HepG2 (cell line): ENCODE measurements around the gene ZC3H18. TPM values are rescaled to one million over a fixed set of nuclear protein-coding genes. Genes with fewer than 3 reads are reported as not detected.
A peak's percentile ranks its signal among the peaks of the same experiment; 100 is the strongest.

Experiments used
- ATAC-seq: fragments of 200-7000 bp; cut with Tn5 transposase; 3 replicates; pipeline ENCODE4 v1.9.1; 2020; ENCODE audit warnings: mild to moderate bottlenecking, moderate library complexity
- BruUV-seq: library from RNA; stranded (reverse); fragments of 400-500 nt; replicated peaks from 2 replicates; lab custom pipeline; 2021; lab: Mats Ljungman, UMichigan
- CTCF ChIA-PET: fragments of 300-600 bp; formaldehyde crosslinking; extraction: SDS; loops from one replicate; lab custom pipeline; 2021; ENCODE audit warnings: low total read pairs, inconsistent platforms, low intra/inter-chr PET ratio; lab: Yijun Ruan, JAX
- POLR2A ChIA-PET: fragments of 350-600 bp; sonication (Branson Sonifier 250); formaldehyde crosslinking; loops from one replicate; lab custom pipeline; 2020; ENCODE audit warnings: antibody characterized with exemption, inconsistent platforms; lab: Yijun Ruan, JAX
- DNase-seq: peaks from one replicate; pipeline ENCODE4 v3.0.0-alpha.2; 2015; ENCODE audit warnings: low spot score
- FAIRE-seq: peaks from 3 replicates; lab custom pipeline; 2011; peaks lifted over from hg19 to GRCh38; lab: Jason Lieb, UNC
- H2AFZ ChIP-seq: one replicate; pipeline ENCODE4 v1.6.1; 2011; ENCODE audit warnings: low read length, inconsistent platforms
- H3K27ac ChIP-seq: fragments of 300-600 bp; 3 replicates; pipeline ENCODE4 v1.8.0; 2011; ENCODE audit warnings: mixed run types, mild to moderate bottlenecking, mixed read lengths, low read length, inconsistent platforms; ENCODE audit not compliant: insufficient read depth; ENCODE audit errors: extremely low read length
- H3K27me3 ChIP-seq, 2 experiments: fragments of 200-600 bp in 1 of 2; 2 replicates in 1 of 2; 3 replicates in 1 of 2; pipeline versions ENCODE4 v1.6.0 to v1.8.0; 2011; ENCODE audit warnings: low read length in 2 of 2, mild to moderate bottlenecking in 2 of 2, moderate library complexity in 2 of 2, inconsistent platforms in 1 of 2; ENCODE audit not compliant: insufficient read depth in 2 of 2, control insufficient read depth in 1 of 2
- H3K36me3 ChIP-seq, 2 experiments: fragments of 200-600 bp in 1 of 2; replicated peaks in 1 of 2; 2 replicates in 1 of 2; 3 replicates in 1 of 2; pipeline versions ENCODE4 v1.5.1 to v1.8.0; 2011; ENCODE audit warnings: low read length in 2 of 2, inconsistent platforms in 1 of 2; ENCODE audit not compliant: insufficient read depth in 2 of 2, control insufficient read depth in 1 of 2
- H3K4me1 ChIP-seq: 2 replicates; pipeline ENCODE4 v1.5.1; 2012; ENCODE audit warnings: low read length, inconsistent platforms; ENCODE audit not compliant: insufficient read depth
- H3K4me2 ChIP-seq: 2 replicates; pipeline ENCODE4 v1.6.0; 2011; ENCODE audit warnings: low read depth, low read length, inconsistent platforms
- H3K4me3 ChIP-seq, 3 experiments: fragments of 200-600 bp in 1 of 3; sonication (generic), shearing (Covaris generic) in 1 of 3; replicated peaks in 1 of 3; 2 replicates each; pipeline ENCODE4 v1.5.1; 2011 to 2016; ENCODE audit warnings: low read length in 3 of 3, inconsistent platforms in 2 of 3, low read depth in 2 of 3, mild to moderate bottlenecking in 2 of 3, control low read depth in 1 of 3, mixed read lengths in 1 of 3; ENCODE audit not compliant: insufficient read depth in 1 of 3
- H3K79me2 ChIP-seq: one replicate; pipeline ENCODE4 v1.6.1; 2011; ENCODE audit warnings: low read length, inconsistent platforms; ENCODE audit not compliant: insufficient read depth
- H3K9ac ChIP-seq: 2 replicates; pipeline ENCODE4 v1.6.0; 2011; ENCODE audit warnings: mild to moderate bottlenecking, low read depth, low read length, inconsistent platforms; ENCODE audit not compliant: insufficient read depth
- H3K9me3 ChIP-seq: 2 replicates; pipeline ENCODE4 v1.5.1; 2012; ENCODE audit warnings: mild to moderate bottlenecking, low read length
- H4K20me1 ChIP-seq: 2 replicates; pipeline ENCODE4 v1.6.0; 2011; ENCODE audit warnings: inconsistent platforms, mild to moderate bottlenecking, low read length, moderate library complexity; ENCODE audit not compliant: insufficient read depth
- CEBPB ChIP-seq: IDR thresholded peaks from 2 replicates; pipeline ENCODE4 v1.6.1; 2011; ENCODE audit warnings: low read depth, low read length, improper control_type of control experiment, borderline replicate concordance
- CEBPG ChIP-seq: IDR thresholded peaks from 2 replicates; pipeline ENCODE4 v1.6.1; 2016
- HMGXB4 ChIP-seq, 2 experiments: sonication (generic) in 1 of 2; formaldehyde crosslinking in 1 of 2; IDR thresholded peaks; 2 replicates each; pipeline versions ENCODE4 v1.4.0 to v1.6.1; 2018 to 2020; ENCODE audit warnings: missing genetic modification reagents in 2 of 2, borderline replicate concordance in 1 of 2, low read depth in 1 of 2, mild to moderate bottlenecking in 1 of 2, missing biosample characterization in 1 of 2
- MIXL1 ChIP-seq: IDR thresholded peaks from 2 replicates; pipeline ENCODE4 v1.6.1; 2016
- RBM22 ChIP-seq: fragments of 200-400 bp; formaldehyde crosslinking; optimal IDR thresholded peaks from 2 replicates; pipeline ENCODE3; 2017; ENCODE audit warnings: mild to moderate bottlenecking, low read length, moderate library complexity
- TARDBP ChIP-seq: sonication (generic); formaldehyde crosslinking; IDR thresholded peaks from 2 replicates; pipeline ENCODE4 v1.8.0; 2022; ENCODE audit warnings: mild to moderate bottlenecking, missing genetic modification reagents
- TCF7L2 ChIP-seq: IDR thresholded peaks from 2 replicates; pipeline ENCODE4 v1.6.1; 2011; ENCODE audit warnings: mild to moderate bottlenecking, low read depth, low read length, moderate library complexity
- TFDP2 ChIP-seq: sonication (generic); formaldehyde crosslinking; IDR thresholded peaks from 2 replicates; pipeline ENCODE4 v1.4.0; 2020; ENCODE audit warnings: missing genetic modification reagents
- TGIF2 ChIP-seq: IDR thresholded peaks from 2 replicates; pipeline ENCODE4 v1.6.1; 2016; ENCODE audit warnings: control low read depth, missing compliant biosample characterization
- ZNF180 ChIP-seq: sonication (generic); formaldehyde crosslinking; IDR thresholded peaks from 2 replicates; pipeline ENCODE4 v1.4.0; 2020; ENCODE audit warnings: low read depth, missing genetic modification reagents, borderline replicate concordance
- ZNF274 ChIP-seq: sonication (generic); formaldehyde crosslinking; IDR thresholded peaks from 2 replicates; pipeline ENCODE4 v1.5.1; 2020; ENCODE audit warnings: mild to moderate bottlenecking, missing genetic modification reagents
- ZNF619 ChIP-seq: sonication (generic); formaldehyde crosslinking; IDR thresholded peaks from 2 replicates; pipeline ENCODE4 v1.4.0; 2020; ENCODE audit warnings: mild to moderate bottlenecking, missing genetic modification reagents
- WGBS: methylation state at CpG from one replicate; pipeline ENCODE4 v1.1.6; 2017; ENCODE audit warnings: low lambda C conversion rate; 5-methylcytosine and 5-hydroxymethylcytosine counted together
- in situ Hi-C: cut with HindIII; loops from 2 replicates; pipeline ENCODE4 v1.10.0; 2017; ENCODE audit warnings: low pct_unique_long_range_greater_than_20kb; ENCODE audit not compliant: extremely low pct_ligation_motif_present
- intact Hi-C: fragments of 100-400 bp; cut with micrococcal nuclease; formaldehyde crosslinking; loops from one replicate; pipeline ENCODE4 v1.10.0; 2022; ENCODE audit not compliant: unreplicated experiment
- polyA plus RNA-seq, 8 experiments: library from polyadenylated mRNA; depleted of rRNA in 3 of 8; stranded (reverse) in 7 of 8; unstranded in 1 of 8; fragments of >200 nt; fragmentation: Illumina TruSeq in 4 of 8; extraction: Trizol in 4 of 8; gene quantifications; 2 replicates each; pipeline versions ENCODE4 v1.2.1 to v1.2.3, GENCODE V29; 2011 to 2016; ENCODE audit warnings: low read depth in 4 of 8, missing spikeins in 1 of 8, mixed read lengths in 1 of 8; ENCODE audit not compliant: insufficient read depth in 1 of 8
- total RNA-seq, 5 experiments: library from RNA; depleted of rRNA; stranded (reverse); fragments of >200 nt; fragmentation: Illumina TruSeq; extraction: Trizol; gene quantifications; 2 replicates each; pipeline ENCODE4 v1.2.3, GENCODE V29; 2016; ENCODE audit warnings: low read depth in 1 of 5
- TF ChIP-seq, protein P1 (sequence below): sonication (generic); formaldehyde crosslinking; IDR thresholded peaks from 2 replicates; pipeline ENCODE4 v1.4.0; 2020; ENCODE audit warnings: mild to moderate bottlenecking, missing genetic modification reagents
- TF ChIP-seq, protein P2 (sequence below): fragments of 450-650 bp; IDR thresholded peaks from 2 replicates; pipeline ENCODE4 v1.6.1; 2017; ENCODE audit warnings: mild to moderate bottlenecking
- TF ChIP-seq, protein P3 (sequence below): sonication (generic); formaldehyde crosslinking; IDR thresholded peaks from 2 replicates; pipeline ENCODE4 v1.8.1; 2023; ENCODE audit warnings: missing genetic modification reagents, mild to moderate bottlenecking, borderline replicate concordance

Gene ZC3H18
- total and polyA plus RNA-seq, 2 of the 13 experiments (the other 11 are each of a cell fraction or from before 2014, with no cell fraction given), result 11.2 to 27.4 TPM

DNA sequence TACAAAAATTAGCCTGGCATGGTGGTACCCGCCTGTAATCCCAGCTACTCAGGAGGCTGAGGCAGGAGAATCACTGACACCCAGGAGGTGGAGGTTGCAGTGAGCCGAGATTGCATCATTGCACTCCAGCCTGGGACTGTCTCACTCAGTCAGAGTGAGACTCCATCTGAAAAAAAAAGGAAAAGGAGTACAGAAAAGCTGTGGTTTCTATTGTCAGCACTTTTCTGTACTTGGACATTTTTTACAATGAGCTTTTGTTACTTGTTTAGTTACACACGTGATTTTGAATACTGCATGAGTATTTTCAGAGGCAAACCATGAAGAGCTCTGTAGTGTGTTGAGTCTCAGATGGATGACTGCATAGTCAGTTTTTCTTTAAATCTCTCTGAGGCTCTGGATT is 26.3 kb downstream of the ZC3H18 start:
- Histone ChIP-seq H4K20me1 (peaks cover 3% of the 10 kb centered on the region; the same call in 1 of the 2 replicates), H3K27ac (peak overlapping the region; percentile 2), H3K9me3 (no peaks in the 10 kb centered on the region), H3K79me2 (peaks cover 17% of the 10 kb centered on the region), H2AFZ (no peak overlapping the region), H3K4me2 (no peak overlapping the region), H3K4me1 (peaks cover 35% of the 10 kb centered on the region), H3K4me3 (no peak overlapping the region), H3K36me3 (peaks cover 29 to 51% of the 10 kb centered on the region in 2 experiments), H3K27me3 (no peaks in the 10 kb centered on the region), H3K9ac (no peak overlapping the region)
- CTCF ChIA-PET, result no interaction called here
- ATAC-seq (no peak), FAIRE-seq (no peak), DNase-seq (no peak)
- in situ Hi-C loops (no loop called here), intact Hi-C loops (loop anchor here (5.0 kb wide), 1 partner anchor 56 kb away; the partner anchor contains the start of gene CYBA)
- POLR2A ChIA-PET, result interaction anchor here (1.8 kb wide), 1 partner anchor 22 kb away, joined by 4 read pairs; no protein-coding TSS in a partner anchor
- no TSS peak for BruUV-seq
- 82% methylated on average over 3 of the region's 3 CpGs for WGBS
- TF ChIP-seq TFDP2 (CRISPR knock-in tag) (no peak), ZNF619 (CRISPR knock-in tag) (no peak), ZNF180 (CRISPR knock-in tag) (no peak), MIXL1 (CRISPR knock-in tag) (no peak), TGIF2 (CRISPR knock-in tag) (no peak), ZNF274 (CRISPR knock-in tag) (no peak), TCF7L2 (no peak), CEBPB (peak; percentile 69; the same call in 1 of the 2 replicates), HMGXB4 (CRISPR knock-in tag; IDR thresholded peaks at IDR 0.05; ENCODE audit: borderline replicate concordance in 1 of 2, low read depth in 1 of 2) (no peak), CEBPG (CRISPR knock-in tag) (peak; percentile 86), RBM22 (no peak), TARDBP (CRISPR knock-in tag) (no peak)
- TF ChIP-seq, protein P1, sequence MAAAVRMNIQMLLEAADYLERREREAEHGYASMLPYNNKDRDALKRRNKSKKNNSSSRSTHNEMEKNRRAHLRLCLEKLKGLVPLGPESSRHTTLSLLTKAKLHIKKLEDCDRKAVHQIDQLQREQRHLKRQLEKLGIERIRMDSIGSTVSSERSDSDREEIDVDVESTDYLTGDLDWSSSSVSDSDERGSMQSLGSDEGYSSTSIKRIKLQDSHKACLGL (CRISPR knock-in tag), result no peak
- TF ChIP-seq, protein P2, sequence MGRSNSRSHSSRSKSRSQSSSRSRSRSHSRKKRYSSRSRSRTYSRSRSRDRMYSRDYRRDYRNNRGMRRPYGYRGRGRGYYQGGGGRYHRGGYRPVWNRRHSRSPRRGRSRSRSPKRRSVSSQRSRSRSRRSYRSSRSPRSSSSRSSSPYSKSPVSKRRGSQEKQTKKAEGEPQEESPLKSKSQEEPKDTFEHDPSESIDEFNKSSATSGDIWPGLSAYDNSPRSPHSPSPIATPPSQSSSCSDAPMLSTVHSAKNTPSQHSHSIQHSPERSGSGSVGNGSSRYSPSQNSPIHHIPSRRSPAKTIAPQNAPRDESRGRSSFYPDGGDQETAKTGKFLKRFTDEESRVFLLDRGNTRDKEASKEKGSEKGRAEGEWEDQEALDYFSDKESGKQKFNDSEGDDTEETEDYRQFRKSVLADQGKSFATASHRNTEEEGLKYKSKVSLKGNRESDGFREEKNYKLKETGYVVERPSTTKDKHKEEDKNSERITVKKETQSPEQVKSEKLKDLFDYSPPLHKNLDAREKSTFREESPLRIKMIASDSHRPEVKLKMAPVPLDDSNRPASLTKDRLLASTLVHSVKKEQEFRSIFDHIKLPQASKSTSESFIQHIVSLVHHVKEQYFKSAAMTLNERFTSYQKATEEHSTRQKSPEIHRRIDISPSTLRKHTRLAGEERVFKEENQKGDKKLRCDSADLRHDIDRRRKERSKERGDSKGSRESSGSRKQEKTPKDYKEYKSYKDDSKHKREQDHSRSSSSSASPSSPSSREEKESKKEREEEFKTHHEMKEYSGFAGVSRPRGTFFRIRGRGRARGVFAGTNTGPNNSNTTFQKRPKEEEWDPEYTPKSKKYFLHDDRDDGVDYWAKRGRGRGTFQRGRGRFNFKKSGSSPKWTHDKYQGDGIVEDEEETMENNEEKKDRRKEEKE, result no peak
- TF ChIP-seq, protein P3, sequence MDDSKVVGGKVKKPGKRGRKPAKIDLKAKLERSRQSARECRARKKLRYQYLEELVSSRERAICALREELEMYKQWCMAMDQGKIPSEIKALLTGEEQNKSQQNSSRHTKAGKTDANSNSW (CRISPR knock-in tag), result no peak
